ENCODE data around the gene UBE2R2.
"Not testable (repeated sequence)": the region's sequence is repeated elsewhere in the genome, so short reads cannot be mapped to it uniquely, and the experiment has no call there.

UBE2R2 gene

GRCh38 chr9:33869243-33869642, 52.3 kb downstream of the UBE2R2 start:
- H4K8ac ChIP-seq (ENCODE audit: low read length); H3K27me3 ChIP-seq (ENCODE audit: control insufficient read depth in 1 of 2, insufficient read depth in 1 of 2, low read length in 2 of 2); H3K27ac ChIP-seq (ENCODE audit: low read length, poor library complexity, severe bottlenecking); H3K14ac ChIP-seq (ENCODE audit: low read length in 2 of 2); H2BK15ac ChIP-seq (ENCODE audit: low read depth, poor library complexity, severe bottlenecking); H2AFZ ChIP-seq (ENCODE audit: low read depth, low read length); H3K36me3 ChIP-seq (ENCODE audit: control insufficient read depth in 1 of 2, insufficient read depth in 2 of 2, low read depth in 1 of 2, low read length in 2 of 2); H3K79me1 ChIP-seq (replicated peaks; ENCODE audit: low read length, poor library complexity, severe bottlenecking); H2BK5ac ChIP-seq (ENCODE audit: low read depth, low read length, poor library complexity, severe bottlenecking); DNase-seq; H3K4me2 ChIP-seq (ENCODE audit: low read length, poor library complexity, severe bottlenecking); H3K18ac ChIP-seq (ENCODE audit: low read depth in 1 of 2, low read length in 2 of 2); H3K23ac ChIP-seq (ENCODE audit: low read length in 2 of 2); H4K91ac ChIP-seq (ENCODE audit: low read length); H2AK5ac ChIP-seq (ENCODE audit: low read length, severe bottlenecking); H2BK12ac ChIP-seq (ENCODE audit: low read length in 2 of 2); H3K9me3 ChIP-seq (ENCODE audit: control insufficient read depth, low read length); H3K4ac ChIP-seq (ENCODE audit: low read depth in 1 of 2, low read length in 2 of 2); H2BK120ac ChIP-seq (ENCODE audit: low read depth, low read length): not testable (repeated sequence)
- WGBS = 100% methylated on average over 4 of the region's 4 CpGs
- Histone ChIP-seq H3K9ac (ENCODE audit: low read length) (peak overlapping the region; percentile 66), H3K4me1 (ENCODE audit: control insufficient read depth, insufficient read depth, low read depth, low read length) (peaks cover 12% of the 10 kb centered on the region), H3K4me3 (ENCODE audit: insufficient read depth in 1 of 2, low read depth in 1 of 2, low read length in 2 of 2) (peak overlapping the region in 1 of 2 experiments; percentile 66)

- no peak overlapping the region for H3K27ac ChIP-seq (ENCODE audit: low read length, poor library complexity, severe bottlenecking)
- H4K91ac ChIP-seq (ENCODE audit: low read length) = no peak overlapping the region
- H3K4me2 ChIP-seq (ENCODE audit: low read length, poor library complexity, severe bottlenecking) = no peak overlapping the region
- no peak overlapping the region for H2AFZ ChIP-seq (ENCODE audit: low read depth, low read length)
- no peak overlapping the region for H2BK15ac ChIP-seq (ENCODE audit: low read depth, poor library complexity, severe bottlenecking)
- no peak overlapping the region for H3K18ac ChIP-seq (ENCODE audit: low read depth in 1 of 2, low read length in 2 of 2)
- H3K4me3 ChIP-seq (ENCODE audit: insufficient read depth in 1 of 2, low read depth in 1 of 2, low read length in 2 of 2) = no peak overlapping the region
- peaks cover 17% of the 10 kb centered on the region for H3K4me1 ChIP-seq (ENCODE audit: control insufficient read depth, insufficient read depth, low read depth, low read length)
- H3K4ac ChIP-seq (ENCODE audit: low read depth in 1 of 2, low read length in 2 of 2) = no peak overlapping the region
- WGBS = 98% methylated on average over 7 of the region's 10 CpGs
- H3K9ac ChIP-seq (ENCODE audit: low read length) = no peak overlapping the region
- no peak overlapping the region for H4K8ac ChIP-seq (ENCODE audit: low read length)
- H3K23ac ChIP-seq (ENCODE audit: low read length in 2 of 2) = no peak overlapping the region
- H3K14ac ChIP-seq (ENCODE audit: low read length in 2 of 2) = no peak overlapping the region
- H3K36me3 ChIP-seq (ENCODE audit: control insufficient read depth in 1 of 2, insufficient read depth in 2 of 2, low read depth in 1 of 2, low read length in 2 of 2) = no peaks in the 10 kb centered on the region
- H2BK5ac ChIP-seq (ENCODE audit: low read depth, low read length, poor library complexity, severe bottlenecking) = no peak overlapping the region
- no peak overlapping the region for H2BK120ac ChIP-seq (ENCODE audit: low read depth, low read length)
- no peak overlapping the region for H2AK5ac ChIP-seq (ENCODE audit: low read length, severe bottlenecking)
- H2BK12ac ChIP-seq (ENCODE audit: low read length in 2 of 2) = no peak overlapping the region
- no peaks in the 10 kb centered on the region for H3K79me1 ChIP-seq (replicated peaks; ENCODE audit: low read length, poor library complexity, severe bottlenecking)
- no peak for DNase-seq
- H3K9me3 ChIP-seq (ENCODE audit: control insufficient read depth, low read length) = no peaks in the 10 kb centered on the region
- H3K27me3 ChIP-seq (ENCODE audit: control insufficient read depth in 1 of 2, insufficient read depth in 1 of 2, low read length in 2 of 2) = no peaks in the 10 kb centered on the region
Measured at GRCh38 chr9:33877727-33878489, 60.9 kb downstream of the UBE2R2 start.

- Histone ChIP-seq H3K18ac (ENCODE audit: low read depth in 1 of 2, low read length in 2 of 2) (peak overlapping the region in 1 of 2 experiments; percentile 14), H2BK120ac (ENCODE audit: low read depth, low read length) (no peak overlapping the region), H2BK15ac (ENCODE audit: low read depth, poor library complexity, severe bottlenecking) (no peak overlapping the region), H3K36me3 (ENCODE audit: control insufficient read depth in 1 of 2, insufficient read depth in 2 of 2, low read depth in 1 of 2, low read length in 2 of 2) (no peaks in the 10 kb centered on the region), H2AFZ (ENCODE audit: low read depth, low read length) (no peak overlapping the region), H4K8ac (ENCODE audit: low read length) (no peak overlapping the region), H3K4ac (ENCODE audit: low read depth in 1 of 2, low read length in 2 of 2) (no peak overlapping the region), H3K4me2 (ENCODE audit: low read length, poor library complexity, severe bottlenecking) (no peak overlapping the region), H3K4me1 (ENCODE audit: control insufficient read depth, insufficient read depth, low read depth, low read length) (peaks cover 15% of the 10 kb centered on the region), H3K27ac (ENCODE audit: low read length, poor library complexity, severe bottlenecking) (no peak overlapping the region), H3K4me3 (ENCODE audit: insufficient read depth in 1 of 2, low read depth in 1 of 2, low read length in 2 of 2) (no peak overlapping the region), H3K27me3 (ENCODE audit: control insufficient read depth in 1 of 2, insufficient read depth in 1 of 2, low read length in 2 of 2) (no peaks in the 10 kb centered on the region), H4K91ac (ENCODE audit: low read length) (no peak overlapping the region), H3K9me3 (ENCODE audit: control insufficient read depth, low read length) (no peaks in the 10 kb centered on the region), H2BK12ac (ENCODE audit: low read length in 2 of 2) (no peak overlapping the region), H3K79me1 (replicated peaks; ENCODE audit: low read length, poor library complexity, severe bottlenecking) (peaks cover under 1% of the 10 kb centered on the region), H2BK5ac (ENCODE audit: low read depth, low read length, poor library complexity, severe bottlenecking) (no peak overlapping the region), H3K9ac (ENCODE audit: low read length) (no peak overlapping the region), H3K14ac (ENCODE audit: low read length in 2 of 2) (peak overlapping the region in 1 of 2 experiments; percentile 71), H3K23ac (ENCODE audit: low read length in 2 of 2) (peak overlapping the region in 1 of 2 experiments; percentile 42), H2AK5ac (ENCODE audit: low read length, severe bottlenecking) (no peak overlapping the region)
- no peak for DNase-seq
- WGBS = 84% methylated on average over 4 of the region's 7 CpGs
Measured at GRCh38 chr9:33878691-33879366, 61.9 kb downstream of the UBE2R2 start.

GRCh38 chr9:33880211-33881089, 63.5 kb downstream of the UBE2R2 start:
- Histone ChIP-seq H3K4ac (ENCODE audit: low read depth in 1 of 2, low read length in 2 of 2) (no peak overlapping the region), H3K4me1 (ENCODE audit: control insufficient read depth, insufficient read depth, low read depth, low read length) (peaks cover 20% of the 10 kb centered on the region), H3K23ac (ENCODE audit: low read length in 2 of 2) (no peak overlapping the region), H3K18ac (ENCODE audit: low read depth in 1 of 2, low read length in 2 of 2) (peak overlapping the region in 1 of 2 experiments; percentile 52), H3K27me3 (ENCODE audit: control insufficient read depth in 1 of 2, insufficient read depth in 1 of 2, low read length in 2 of 2) (no peaks in the 10 kb centered on the region), H4K8ac (ENCODE audit: low read length) (no peak overlapping the region), H2AFZ (ENCODE audit: low read depth, low read length) (no peak overlapping the region), H2BK12ac (ENCODE audit: low read length in 2 of 2) (no peak overlapping the region), H3K9me3 (ENCODE audit: control insufficient read depth, low read length) (no peaks in the 10 kb centered on the region), H2BK15ac (ENCODE audit: low read depth, poor library complexity, severe bottlenecking) (no peak overlapping the region), H4K91ac (ENCODE audit: low read length) (no peak overlapping the region), H3K14ac (ENCODE audit: low read length in 2 of 2) (no peak overlapping the region), H3K79me1 (replicated peaks; ENCODE audit: low read length, poor library complexity, severe bottlenecking) (peaks cover 1% of the 10 kb centered on the region), H3K4me2 (ENCODE audit: low read length, poor library complexity, severe bottlenecking) (no peak overlapping the region), H2BK5ac (ENCODE audit: low read depth, low read length, poor library complexity, severe bottlenecking) (no peak overlapping the region), H3K36me3 (ENCODE audit: control insufficient read depth in 1 of 2, insufficient read depth in 2 of 2, low read depth in 1 of 2, low read length in 2 of 2) (no peaks in the 10 kb centered on the region), H2AK5ac (ENCODE audit: low read length, severe bottlenecking) (no peak overlapping the region), H2BK120ac (ENCODE audit: low read depth, low read length) (no peak overlapping the region), H3K9ac (ENCODE audit: low read length) (no peak overlapping the region), H3K4me3 (ENCODE audit: insufficient read depth in 1 of 2, low read depth in 1 of 2, low read length in 2 of 2) (no peak overlapping the region), H3K27ac (ENCODE audit: low read length, poor library complexity, severe bottlenecking) (peak overlapping the region; percentile 32)
- no peak for DNase-seq
- WGBS = 91% methylated on average over 5 of the region's 8 CpGs
